HG03039 (cell line): ENCODE measurements around the gene COASY.

Experiments used
- ATAC-seq: cut with Tn5 transposase; IDR thresholded peaks from one replicate; pipeline ENCODE4 v1.9.1; 2021; ENCODE audit warnings: mild to moderate bottlenecking, moderate library complexity; ENCODE audit not compliant: unreplicated experiment

Gene COASY

GRCh38 chr17:42571435-42572225, 9.7 kb downstream of the COASY start:
- ATAC-seq: no peak

- ATAC-seq: no peak
These were observed 11.1 kb downstream of the COASY start for GRCh38 chr17:42573095-42573494.

GRCh38 chr17:42574463-42574862, 12.5 kb downstream of the COASY start:
- no peak for ATAC-seq

- ATAC-seq: no peak
These were observed 15.2 kb downstream of the COASY start for GRCh38 chr17:42577140-42577531.

- ATAC-seq: peak; percentile 51
These were observed 15.8 kb downstream of the COASY start, which contains the start of gene PSMC3IP for GRCh38 chr17:42577532-42578281. PSMC3IP (minus strand) TSS chr17:42577729; CDS start chr17:42577686, 43 bp downstream.

- no peak for ATAC-seq
These were observed 16.4 kb downstream of the COASY start for GRCh38 chr17:42578282-42578869.

GRCh38 chr17:42579794-42580551, 18.0 kb downstream of the COASY start:
- no peak for ATAC-seq

GRCh38 chr17:42581744-42582270, 19.9 kb downstream of the COASY start:
- ATAC-seq: no peak

- ATAC-seq: no peak
These were observed 22.9 kb downstream of the COASY start for GRCh38 chr17:42584880-42585279.

- ATAC-seq: no peak
These were observed 23.4 kb downstream of the COASY start for GRCh38 chr17:42585353-42585752.

- no peak for ATAC-seq
These were observed 24.7 kb downstream of the COASY start for GRCh38 chr17:42586514-42587230.

GRCh38 chr17:42590886-42591285, 28.9 kb downstream of the COASY start:
- no peak for ATAC-seq

- ATAC-seq: no peak
These were observed 29.5 kb downstream of the COASY start for GRCh38 chr17:42591411-42591810.

GRCh38 chr17:42596386-42596785, 34.4 kb downstream of the COASY start:
- no peak for ATAC-seq

GRCh38 chr17:42598905-42599304, 37.0 kb downstream of the COASY start:
- no peak for ATAC-seq

- ATAC-seq: no peak
These were observed 41.4 kb downstream of the COASY start for GRCh38 chr17:42603318-42603717.

- ATAC-seq: no peak
These were observed 45.8 kb downstream of the COASY start for GRCh38 chr17:42607769-42608168.

- peak; percentile 23 for ATAC-seq
These were observed 46.6 kb downstream of the COASY start for GRCh38 chr17:42608305-42609181.

- ATAC-seq: peak; percentile 83
These were observed 47.4 kb downstream of the COASY start, which contains the start of the genes RETREG3 and TUBG1 for GRCh38 chr17:42609182-42609813. RETREG3 (minus strand) TSS chr17:42609374; CDS start chr17:42609324, 50 bp downstream. TUBG1 (plus strand) TSS chr17:42609683; CDS start chr17:42609738, 55 bp downstream.
